B cell (primary cell): ENCODE measurements around the gene PPP1R2C.

Experiments
- EZH2 ChIP-seq: IDR thresholded peaks from 2 replicates; pipeline ENCODE4 v1.6.1; 2012; ENCODE audit warnings: borderline replicate concordance, low read depth, mild to moderate bottlenecking, moderate library complexity, low read length; ENCODE audit not compliant: insufficient read depth, poor library complexity, severe bottlenecking
- TF ChIP-seq, protein P1 (sequence below): fragments of 200-600 bp; IDR thresholded peaks from one replicate; pipeline ENCODE4 v1.8.0; 2022; ENCODE audit warnings: antibody characterized with exemption, mild to moderate bottlenecking

DNA sequence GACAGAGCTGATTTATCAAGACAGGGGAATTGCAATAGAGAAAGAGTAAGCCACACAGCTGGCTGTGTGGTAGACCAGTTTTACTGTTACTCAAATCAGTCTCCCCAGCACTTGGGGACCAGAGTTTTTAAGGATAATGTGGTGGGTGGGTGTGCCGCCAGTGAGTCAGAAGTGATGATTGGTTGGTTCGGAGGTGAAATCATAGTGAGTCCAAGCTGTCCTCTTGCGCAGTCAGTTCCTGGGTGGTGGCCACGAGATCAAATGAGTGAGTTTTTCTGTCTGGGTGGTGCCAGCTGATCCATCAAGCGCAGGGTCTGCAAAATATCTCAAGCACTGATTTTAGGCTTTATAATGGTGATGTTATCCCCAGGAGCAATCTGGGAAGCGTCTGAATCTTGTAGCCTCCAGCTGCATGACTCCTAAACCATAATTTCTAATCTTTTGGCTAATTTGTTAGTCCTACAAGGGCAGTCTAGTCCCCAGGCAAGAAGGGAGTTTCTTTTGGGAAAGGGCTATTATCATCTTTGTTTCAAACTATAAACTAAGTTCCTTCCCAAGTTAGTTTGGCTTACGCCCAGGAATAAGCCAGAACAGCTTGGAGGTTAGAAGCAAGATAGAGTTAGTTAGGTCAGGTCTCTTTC is 44.0 kb upstream of the PPP1R2C start:
- TF ChIP-seq, protein P1, sequence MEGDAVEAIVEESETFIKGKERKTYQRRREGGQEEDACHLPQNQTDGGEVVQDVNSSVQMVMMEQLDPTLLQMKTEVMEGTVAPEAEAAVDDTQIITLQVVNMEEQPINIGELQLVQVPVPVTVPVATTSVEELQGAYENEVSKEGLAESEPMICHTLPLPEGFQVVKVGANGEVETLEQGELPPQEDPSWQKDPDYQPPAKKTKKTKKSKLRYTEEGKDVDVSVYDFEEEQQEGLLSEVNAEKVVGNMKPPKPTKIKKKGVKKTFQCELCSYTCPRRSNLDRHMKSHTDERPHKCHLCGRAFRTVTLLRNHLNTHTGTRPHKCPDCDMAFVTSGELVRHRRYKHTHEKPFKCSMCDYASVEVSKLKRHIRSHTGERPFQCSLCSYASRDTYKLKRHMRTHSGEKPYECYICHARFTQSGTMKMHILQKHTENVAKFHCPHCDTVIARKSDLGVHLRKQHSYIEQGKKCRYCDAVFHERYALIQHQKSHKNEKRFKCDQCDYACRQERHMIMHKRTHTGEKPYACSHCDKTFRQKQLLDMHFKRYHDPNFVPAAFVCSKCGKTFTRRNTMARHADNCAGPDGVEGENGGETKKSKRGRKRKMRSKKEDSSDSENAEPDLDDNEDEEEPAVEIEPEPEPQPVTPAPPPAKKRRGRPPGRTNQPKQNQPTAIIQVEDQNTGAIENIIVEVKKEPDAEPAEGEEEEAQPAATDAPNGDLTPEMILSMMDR: no peak
- no peak for TF ChIP-seq EZH2
